HL-60 (cell line): ENCODE data around the gene RALBP1.

ENCODE experiments used
- DNase-seq, 2 experiments: peaks; one replicate each; pipeline ENCODE4 v3.0.0-alpha.2; 2010 to 2020; ENCODE audit warnings: low read depth in 1 of 2, low spot score in 1 of 2
- H3K27ac ChIP-seq: fragments of 250-450 bp; sonication (Bioruptor Pico); replicated peaks from 2 replicates; pipeline ENCODE4 v1.5.1; 2020; ENCODE audit warnings: mild to moderate bottlenecking, moderate library complexity
- H3K27me3 ChIP-seq: fragments of 250-450 bp; sonication (Bioruptor Pico); 2 replicates; pipeline ENCODE4 v1.5.1; 2021; ENCODE audit warnings: mild to moderate bottlenecking, moderate library complexity; ENCODE audit not compliant: insufficient read depth, poor library complexity, severe bottlenecking
- H3K4me3 ChIP-seq: replicated peaks from 2 replicates; pipeline ENCODE4 v1.5.1; 2011; ENCODE audit warnings: mild to moderate bottlenecking, control low read depth, low read length; ENCODE audit not compliant: insufficient read depth
- GABPA ChIP-seq: IDR thresholded peaks from 2 replicates; pipeline ENCODE4 v1.6.1; 2012; ENCODE audit warnings: low read depth
- POLR2AphosphoS5 ChIP-seq: IDR thresholded peaks from 2 replicates; pipeline ENCODE4 v1.6.1; 2012; ENCODE audit warnings: low read depth
- SPI1 ChIP-seq: IDR thresholded peaks from 2 replicates; pipeline ENCODE4 v1.6.1; 2012; ENCODE audit warnings: low read depth, mild to moderate bottlenecking, borderline replicate concordance
- TF ChIP-seq, protein P1 (sequence below): IDR thresholded peaks from 2 replicates; pipeline ENCODE4 v1.6.1; 2012; ENCODE audit warnings: low read depth; ENCODE audit not compliant: insufficient replicate concordance
- TF ChIP-seq, protein P2 (sequence below): IDR thresholded peaks from one replicate; pipeline ENCODE4 v1.5.1; 2011; ENCODE audit warnings: low read length, control low read depth, inconsistent platforms; ENCODE audit not compliant: insufficient read depth

The RALBP1 gene

DNA sequence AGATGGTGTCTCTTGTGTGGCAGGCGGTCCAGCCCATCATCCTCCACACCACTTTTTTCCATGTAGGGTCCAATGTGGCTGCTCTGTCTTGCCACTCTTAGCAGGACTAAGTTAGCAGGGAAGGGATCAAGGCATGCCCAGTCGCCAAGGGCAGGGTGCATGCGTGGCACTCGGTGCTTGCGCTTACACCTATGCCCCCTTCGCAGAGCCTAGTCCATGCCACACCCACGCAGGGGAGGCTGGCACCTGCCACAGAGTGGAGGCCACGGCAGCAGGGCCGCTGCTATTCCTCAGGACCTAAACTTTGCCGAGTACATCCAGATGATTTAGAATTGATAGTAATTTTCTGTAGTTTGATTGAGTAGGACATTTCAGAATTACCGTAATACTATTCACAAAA lies 59.5 kb downstream of the RALBP1 start:
- H3K27me3 ChIP-seq: no peaks in the 10 kb centered on the region
- no peak for DNase-seq
- no peak for TF ChIP-seq POLR2AphosphoS5
- H3K4me3 ChIP-seq: no peak overlapping the region
- no peak overlapping the region for H3K27ac ChIP-seq

DNA sequence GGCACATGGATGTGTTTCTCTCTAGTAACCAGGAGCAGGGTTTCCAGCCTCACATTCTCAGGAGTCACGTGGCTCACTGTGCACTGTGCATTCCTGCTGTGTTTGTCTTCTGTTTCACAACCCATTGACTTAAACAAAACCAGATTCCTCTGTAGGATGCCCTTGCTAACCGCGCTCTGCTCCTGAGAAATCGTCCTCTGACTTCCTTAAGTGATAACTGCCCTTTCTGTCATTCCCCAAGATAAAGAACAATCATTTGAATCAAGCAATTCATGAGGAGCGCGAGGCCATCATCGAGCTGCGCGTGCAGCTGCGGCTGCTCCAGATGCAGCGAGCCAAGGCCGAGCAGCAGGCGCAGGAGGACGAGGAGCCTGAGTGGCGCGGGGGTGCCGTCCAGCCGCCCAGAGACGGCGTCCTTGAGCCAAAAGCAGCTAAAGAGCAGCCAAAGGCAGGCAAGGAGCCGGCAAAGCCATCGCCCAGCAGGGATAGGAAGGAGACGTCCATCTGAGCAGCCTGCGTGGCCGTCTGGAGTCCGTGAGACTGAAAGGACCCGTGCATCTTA lies 60.2 kb downstream of the RALBP1 start:
- TF ChIP-seq, protein P1, sequence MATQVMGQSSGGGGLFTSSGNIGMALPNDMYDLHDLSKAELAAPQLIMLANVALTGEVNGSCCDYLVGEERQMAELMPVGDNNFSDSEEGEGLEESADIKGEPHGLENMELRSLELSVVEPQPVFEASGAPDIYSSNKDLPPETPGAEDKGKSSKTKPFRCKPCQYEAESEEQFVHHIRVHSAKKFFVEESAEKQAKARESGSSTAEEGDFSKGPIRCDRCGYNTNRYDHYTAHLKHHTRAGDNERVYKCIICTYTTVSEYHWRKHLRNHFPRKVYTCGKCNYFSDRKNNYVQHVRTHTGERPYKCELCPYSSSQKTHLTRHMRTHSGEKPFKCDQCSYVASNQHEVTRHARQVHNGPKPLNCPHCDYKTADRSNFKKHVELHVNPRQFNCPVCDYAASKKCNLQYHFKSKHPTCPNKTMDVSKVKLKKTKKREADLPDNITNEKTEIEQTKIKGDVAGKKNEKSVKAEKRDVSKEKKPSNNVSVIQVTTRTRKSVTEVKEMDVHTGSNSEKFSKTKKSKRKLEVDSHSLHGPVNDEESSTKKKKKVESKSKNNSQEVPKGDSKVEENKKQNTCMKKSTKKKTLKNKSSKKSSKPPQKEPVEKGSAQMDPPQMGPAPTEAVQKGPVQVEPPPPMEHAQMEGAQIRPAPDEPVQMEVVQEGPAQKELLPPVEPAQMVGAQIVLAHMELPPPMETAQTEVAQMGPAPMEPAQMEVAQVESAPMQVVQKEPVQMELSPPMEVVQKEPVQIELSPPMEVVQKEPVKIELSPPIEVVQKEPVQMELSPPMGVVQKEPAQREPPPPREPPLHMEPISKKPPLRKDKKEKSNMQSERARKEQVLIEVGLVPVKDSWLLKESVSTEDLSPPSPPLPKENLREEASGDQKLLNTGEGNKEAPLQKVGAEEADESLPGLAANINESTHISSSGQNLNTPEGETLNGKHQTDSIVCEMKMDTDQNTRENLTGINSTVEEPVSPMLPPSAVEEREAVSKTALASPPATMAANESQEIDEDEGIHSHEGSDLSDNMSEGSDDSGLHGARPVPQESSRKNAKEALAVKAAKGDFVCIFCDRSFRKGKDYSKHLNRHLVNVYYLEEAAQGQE: no peak
- TF ChIP-seq GABPA (no peak), SPI1 (no peak), POLR2AphosphoS5 (no peak)
- TF ChIP-seq, protein P2, sequence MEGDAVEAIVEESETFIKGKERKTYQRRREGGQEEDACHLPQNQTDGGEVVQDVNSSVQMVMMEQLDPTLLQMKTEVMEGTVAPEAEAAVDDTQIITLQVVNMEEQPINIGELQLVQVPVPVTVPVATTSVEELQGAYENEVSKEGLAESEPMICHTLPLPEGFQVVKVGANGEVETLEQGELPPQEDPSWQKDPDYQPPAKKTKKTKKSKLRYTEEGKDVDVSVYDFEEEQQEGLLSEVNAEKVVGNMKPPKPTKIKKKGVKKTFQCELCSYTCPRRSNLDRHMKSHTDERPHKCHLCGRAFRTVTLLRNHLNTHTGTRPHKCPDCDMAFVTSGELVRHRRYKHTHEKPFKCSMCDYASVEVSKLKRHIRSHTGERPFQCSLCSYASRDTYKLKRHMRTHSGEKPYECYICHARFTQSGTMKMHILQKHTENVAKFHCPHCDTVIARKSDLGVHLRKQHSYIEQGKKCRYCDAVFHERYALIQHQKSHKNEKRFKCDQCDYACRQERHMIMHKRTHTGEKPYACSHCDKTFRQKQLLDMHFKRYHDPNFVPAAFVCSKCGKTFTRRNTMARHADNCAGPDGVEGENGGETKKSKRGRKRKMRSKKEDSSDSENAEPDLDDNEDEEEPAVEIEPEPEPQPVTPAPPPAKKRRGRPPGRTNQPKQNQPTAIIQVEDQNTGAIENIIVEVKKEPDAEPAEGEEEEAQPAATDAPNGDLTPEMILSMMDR: no peak
- no peak for DNase-seq

DNA sequence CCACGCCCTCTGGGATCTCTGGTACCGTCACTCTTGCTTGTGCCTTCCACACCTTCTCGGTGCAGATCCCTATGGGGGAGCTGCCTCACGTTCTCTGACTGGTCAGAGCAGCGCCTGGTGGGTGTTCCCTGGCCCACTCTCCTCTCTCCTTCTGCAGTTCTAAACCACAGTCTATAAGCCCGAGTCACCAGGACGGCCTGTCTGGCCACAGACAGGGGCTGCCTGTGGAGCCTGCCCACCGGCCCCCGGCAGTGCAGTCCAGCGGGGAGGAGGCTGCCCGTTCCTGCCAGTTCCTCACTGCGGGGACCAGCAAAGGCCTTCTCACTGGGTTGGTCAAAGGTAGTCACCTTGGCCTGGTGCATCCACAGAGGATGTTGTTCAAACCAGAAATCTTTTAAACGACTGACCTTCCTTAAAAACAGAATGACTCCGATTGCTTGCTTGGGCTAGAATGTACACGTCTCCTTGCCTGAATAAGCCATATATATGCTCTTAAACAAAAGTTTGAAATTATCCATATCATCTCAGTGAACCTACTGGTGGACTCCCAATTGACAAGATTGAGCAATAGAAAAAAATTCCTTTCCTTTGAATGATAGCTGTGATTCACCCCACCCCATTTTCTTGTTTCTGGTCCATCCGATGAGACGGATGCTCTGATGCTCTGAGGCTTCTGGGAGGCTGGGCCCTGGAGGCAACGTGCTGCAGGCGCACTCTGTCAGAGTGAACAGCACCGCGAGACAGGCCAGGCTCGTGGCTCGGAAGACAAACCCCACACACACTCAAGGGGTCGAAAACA lies 61.2 kb downstream of the RALBP1 start:
- no peak for DNase-seq
- no peak for TF ChIP-seq POLR2AphosphoS5
- TF ChIP-seq, protein P2: no peak
- TF ChIP-seq SPI1: no peak
- TF ChIP-seq GABPA: no peak
- TF ChIP-seq, protein P1: no peak
- H3K27ac ChIP-seq: no peak overlapping the region
- no peak overlapping the region for H3K4me3 ChIP-seq
- no peaks in the 10 kb centered on the region for H3K27me3 ChIP-seq

More for the DNA sequence above, 60.2 kb downstream of the RALBP1 start:
- Histone ChIP-seq H3K4me3 (no peak overlapping the region), H3K27ac (no peak overlapping the region), H3K27me3 (no peaks in the 10 kb centered on the region)

DNA sequence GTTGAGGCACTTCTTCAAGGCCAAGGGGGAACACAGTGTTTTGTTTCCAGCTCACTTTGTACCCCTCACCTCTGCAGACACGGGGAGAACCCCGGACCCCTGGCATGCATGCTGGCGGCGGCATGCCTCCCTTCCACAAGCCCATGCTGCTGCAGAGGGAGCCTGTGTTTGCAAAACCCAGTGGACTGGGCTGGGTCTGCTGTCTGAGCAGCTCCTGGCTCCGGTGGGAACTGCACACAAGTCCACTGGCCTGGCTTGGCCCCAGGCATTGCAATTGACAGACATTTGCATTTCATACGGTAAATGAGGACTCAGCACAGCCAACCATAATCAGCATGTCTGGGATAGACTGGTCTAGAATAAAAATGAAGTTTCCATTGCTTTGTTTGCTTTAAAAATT lies 62.4 kb downstream of the RALBP1 start:
- no peak for DNase-seq
- Histone ChIP-seq H3K27me3 (no peaks in the 10 kb centered on the region), H3K27ac (no peak overlapping the region), H3K4me3 (no peak overlapping the region)
- TF ChIP-seq, protein P2: no peak
- TF ChIP-seq, protein P1: no peak
- TF ChIP-seq POLR2AphosphoS5 (no peak), GABPA (no peak), SPI1 (no peak)
